Nucleus accumbens (tissue), 56 donors: ENCODE data around the gene LHFPL6.

Source experiments
- DNase-seq, 56 donors: peaks; one replicate each; lab custom pipeline; 2025; lab: John Stamatoyannopoulos, UW

Gene LHFPL6

DNA sequence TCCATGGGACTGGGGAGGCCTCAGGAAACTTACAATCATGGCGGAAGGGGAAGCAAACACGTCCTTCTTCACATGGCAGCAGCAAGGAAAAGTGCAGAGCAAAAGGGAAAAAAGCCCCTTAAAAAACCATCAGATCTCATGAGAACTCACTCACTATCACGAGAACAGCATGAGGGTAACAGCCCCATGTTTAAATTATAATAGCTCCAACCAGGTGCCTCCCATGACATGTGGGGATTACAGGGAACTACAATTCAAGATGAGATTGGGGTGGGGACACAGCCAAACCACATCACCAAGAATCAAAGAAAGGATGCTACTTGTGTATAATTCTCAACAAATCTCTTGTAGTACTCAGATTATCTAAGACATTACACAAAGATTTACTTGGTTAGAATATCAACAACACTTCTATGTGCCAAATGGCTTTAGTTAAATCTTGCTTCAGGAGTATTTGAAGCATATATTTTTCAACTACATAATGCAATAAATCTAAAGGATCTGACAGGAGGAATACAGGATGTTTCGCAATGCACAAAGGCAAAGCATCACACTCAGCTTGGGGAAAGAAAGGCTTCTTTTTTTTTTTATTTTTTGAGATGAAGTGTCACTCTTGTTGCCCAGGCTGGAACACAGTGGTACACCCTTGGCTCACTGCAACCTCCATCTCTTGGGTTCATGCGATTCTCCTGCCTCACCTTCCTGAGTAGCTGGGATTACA is 180.0 kb downstream of the LHFPL6 start:
- DNase-seq: no peak

DNA sequence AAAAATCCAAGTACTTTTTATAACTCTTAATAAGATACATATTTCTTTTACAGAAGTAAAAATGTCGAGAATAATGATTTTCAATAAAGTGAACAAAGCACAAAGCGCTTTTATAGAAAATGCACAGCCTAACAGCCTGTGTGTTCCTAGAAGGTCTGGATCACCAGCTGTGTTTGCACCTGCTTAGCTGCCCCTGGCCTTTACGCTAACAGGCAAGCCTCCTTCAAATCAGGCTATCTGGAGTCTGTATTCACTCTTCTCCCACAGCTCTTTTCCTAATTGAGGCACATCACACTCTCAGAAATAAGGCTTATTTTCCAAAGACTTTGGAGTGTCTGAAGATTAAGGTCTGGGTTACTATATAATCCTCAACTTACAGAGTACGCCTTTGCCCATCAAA is 183.1 kb downstream of the LHFPL6 start:
- DNase-seq: no peak

DNA sequence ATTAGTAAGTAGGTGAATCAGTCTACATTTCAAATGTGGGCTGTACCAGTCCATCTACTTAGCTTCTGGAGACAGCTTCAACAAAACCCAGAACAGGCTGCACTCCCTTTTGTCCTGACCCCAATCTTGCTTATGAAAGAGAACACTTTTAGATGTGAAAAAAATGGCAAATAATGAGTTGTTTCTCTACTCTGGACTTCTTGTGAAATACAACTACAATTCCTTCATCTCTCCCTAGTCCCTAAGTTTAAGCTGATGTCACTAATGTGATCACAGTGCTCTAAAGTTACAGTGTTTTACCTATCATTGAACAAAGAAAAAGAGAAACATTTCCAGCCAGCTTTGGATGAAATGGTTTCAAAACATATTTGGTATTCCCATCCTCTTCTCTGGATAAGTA is 183.9 kb downstream of the LHFPL6 start:
- DNase-seq: peak in 1 of 56 donors; percentile 3

DNA sequence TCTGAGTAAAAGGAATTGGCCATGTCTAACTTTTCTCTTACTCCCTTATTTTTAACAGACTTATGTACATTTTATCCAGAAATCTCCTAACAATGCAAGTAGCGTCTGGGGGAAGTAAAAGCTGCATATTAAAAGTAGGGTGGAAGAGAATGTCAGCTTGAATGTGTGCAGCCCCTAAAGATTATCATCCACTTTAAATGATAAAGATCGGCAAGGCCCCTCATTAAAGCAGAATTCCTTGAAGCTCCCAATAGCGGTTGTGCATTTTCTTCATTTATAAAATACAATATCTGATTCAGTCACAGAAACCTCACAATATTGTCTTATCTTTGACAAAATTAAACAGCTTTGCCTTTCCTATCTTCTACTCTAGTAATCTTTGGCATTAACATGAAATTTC is 184.6 kb downstream of the LHFPL6 start:
- DNase-seq: no peak

DNA sequence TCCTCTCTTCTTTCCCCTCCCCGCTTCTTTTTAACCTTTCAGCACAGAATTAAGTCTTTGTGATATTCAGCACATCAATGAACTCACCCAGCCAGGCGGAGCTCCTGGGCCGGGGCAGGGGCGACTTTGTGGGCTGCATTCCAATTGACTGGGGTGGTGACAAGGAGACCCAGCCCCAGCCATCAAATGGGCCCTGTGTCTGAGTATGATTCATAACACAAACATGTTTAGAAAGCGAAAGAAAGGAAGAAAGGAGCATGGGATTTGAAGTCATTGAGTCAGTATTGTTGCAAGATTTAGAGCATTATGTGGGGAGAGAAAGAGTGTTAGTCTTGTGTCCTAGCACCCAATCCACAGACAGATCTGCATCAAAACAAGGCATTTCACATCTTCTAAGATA is 185.3 kb downstream of the LHFPL6 start:
- peak in 17 of 56 donors; percentile 1 to 78 (median 8) for DNase-seq

DNA sequence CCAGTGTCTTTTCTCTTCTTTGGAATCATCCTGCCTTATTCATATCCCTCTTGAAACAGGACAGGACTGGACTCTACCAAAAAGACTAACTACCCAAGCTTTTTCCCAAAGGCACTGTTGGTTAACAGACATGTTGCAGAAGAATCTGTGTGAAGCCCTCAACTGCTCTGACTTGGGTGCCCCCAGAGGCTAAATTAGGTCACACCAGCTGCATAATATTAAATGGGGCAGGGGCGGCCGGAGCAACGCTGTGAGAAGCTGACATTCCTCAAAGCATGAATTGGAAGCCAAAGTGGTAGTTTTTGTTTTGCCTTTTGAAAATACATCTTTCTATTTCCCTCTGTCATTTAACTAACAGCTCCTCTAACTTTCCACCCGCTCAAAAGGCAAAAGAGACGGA is 185.9 kb downstream of the LHFPL6 start:
- peak in 18 of 56 donors; percentile 1 to 39 (median 6) for DNase-seq

DNA sequence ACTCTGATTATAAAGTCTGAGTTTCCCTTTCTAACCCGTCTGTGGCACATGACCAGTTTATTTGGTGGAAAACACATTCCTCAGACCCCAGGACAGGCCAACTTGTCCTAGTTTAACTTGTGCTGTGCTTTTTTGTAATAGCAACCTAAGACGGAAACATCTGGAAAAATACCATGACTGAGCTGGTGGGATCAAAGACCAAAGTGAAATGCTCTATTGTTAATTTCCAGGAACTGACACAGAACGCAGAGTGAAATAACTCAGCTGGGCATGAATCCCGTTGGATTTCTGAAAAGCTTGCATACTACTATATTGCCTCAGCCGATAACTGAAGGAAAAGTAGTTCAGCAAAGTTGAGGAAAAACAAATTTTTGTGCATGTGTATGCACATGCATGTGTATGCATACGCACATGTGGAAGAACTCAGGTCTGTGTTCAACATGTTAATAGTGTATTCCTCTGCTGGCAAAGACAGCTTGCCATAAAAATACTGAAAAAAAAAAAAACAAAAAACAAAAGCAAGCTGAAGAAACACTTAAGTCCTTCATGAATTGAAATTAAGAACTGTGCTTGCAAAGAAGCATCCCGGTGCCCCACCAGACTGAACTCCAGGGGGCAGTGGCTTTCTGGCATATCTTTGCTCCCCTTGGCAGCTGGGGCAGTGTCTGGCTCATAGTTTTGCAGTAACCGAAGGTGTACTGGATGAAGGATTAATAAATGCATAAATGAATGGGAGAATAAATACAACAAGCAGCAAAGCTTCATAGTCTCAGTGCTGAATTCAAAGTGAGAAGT is 187.8 kb downstream of the LHFPL6 start:
- peak in 36 of 56 donors; percentile 3 to 58 (median 26) for DNase-seq

DNA sequence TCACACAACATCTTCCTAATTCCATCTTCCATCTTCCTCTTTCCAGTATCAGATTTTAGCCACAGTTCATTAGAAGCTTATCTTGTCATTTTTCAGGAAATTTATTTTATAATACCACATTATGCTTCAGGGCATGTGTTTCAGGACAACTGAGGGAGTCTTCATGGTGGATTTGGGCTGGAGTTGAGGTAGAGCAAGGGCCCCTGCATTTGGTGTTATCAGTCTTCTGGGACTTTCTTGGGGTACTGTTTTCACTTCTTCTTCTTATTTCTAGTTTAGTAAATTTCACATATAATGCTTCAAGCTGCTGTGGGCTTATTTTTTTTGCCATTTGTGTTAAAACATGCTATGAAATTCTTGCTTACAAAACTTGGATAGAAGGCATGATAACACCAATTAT is 188.7 kb downstream of the LHFPL6 start:
- no peak for DNase-seq

DNA sequence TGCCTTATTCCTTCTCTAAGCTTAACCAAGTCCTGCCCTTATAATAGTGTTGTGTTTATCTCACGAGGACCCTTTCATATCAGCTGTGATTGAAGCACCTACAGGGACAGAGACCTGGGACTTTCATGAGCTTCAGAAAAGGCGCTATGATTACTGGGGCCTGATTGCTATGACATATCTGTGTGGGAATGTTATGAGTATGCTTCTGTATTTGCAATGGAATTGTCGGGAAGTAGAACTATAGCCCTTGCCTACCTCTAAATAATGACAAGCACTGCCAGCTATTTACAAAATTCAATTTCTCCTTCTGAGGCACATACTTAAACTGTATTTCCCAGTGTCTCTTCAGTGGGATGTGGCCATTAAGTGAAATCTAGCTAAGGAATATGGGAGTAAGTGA is 191.5 kb downstream of the LHFPL6 start:
- no peak for DNase-seq

DNA sequence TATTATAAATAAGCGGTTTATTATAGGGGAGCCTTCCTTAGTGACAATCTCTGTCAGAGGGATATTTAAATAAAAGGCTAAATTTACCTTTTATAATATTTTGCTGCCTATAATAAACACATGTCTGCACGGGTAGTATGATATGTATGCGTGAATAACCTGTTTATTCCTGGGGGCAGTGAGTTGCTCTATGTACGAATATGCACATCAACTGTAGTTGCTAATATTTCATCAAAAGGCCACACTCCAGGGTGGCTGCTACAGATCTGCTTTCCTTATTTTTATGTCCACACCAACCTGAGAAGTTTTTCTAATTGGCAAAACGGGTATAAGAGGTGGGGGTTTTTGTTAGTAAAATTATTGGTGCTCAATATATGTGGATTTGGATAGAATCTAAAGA is 192.0 kb downstream of the LHFPL6 start:
- DNase-seq: no peak

DNA sequence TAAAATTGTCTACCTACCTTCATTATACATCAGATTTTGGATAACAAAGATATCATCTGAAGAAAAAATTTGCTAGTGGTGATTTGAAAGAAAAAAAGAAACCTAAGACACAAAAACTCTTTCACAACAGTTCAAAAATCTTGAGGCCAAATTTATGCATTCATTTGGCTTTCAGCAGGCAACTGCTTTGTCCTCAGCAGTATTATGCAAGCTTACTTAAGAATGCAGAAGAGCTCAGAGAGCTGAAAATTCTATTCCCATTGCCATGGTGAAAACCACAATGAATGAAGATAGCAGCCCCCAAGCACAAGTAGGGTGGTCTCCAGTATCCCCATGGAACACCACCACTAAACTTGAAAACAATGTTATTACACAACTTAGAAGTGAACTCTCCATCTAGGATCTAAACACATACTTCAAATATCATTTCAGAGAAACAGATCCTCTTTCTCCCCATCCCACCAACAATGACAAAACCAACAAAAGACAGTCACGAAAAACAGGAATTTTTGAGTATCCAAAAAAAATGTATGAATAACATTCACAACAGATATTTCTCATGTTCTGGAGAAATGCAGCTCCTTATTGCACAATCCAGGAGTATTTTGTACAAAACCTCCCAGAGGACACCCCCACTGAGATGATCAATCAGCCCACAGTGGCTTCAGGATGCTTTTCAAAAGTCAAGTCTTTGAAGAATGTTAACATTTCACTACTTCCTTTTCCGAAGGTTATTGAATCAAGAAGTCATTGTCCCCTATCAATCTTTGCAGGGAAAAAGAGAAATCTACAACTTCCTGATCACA is 192.7 kb downstream of the LHFPL6 start:
- no peak for DNase-seq

DNA sequence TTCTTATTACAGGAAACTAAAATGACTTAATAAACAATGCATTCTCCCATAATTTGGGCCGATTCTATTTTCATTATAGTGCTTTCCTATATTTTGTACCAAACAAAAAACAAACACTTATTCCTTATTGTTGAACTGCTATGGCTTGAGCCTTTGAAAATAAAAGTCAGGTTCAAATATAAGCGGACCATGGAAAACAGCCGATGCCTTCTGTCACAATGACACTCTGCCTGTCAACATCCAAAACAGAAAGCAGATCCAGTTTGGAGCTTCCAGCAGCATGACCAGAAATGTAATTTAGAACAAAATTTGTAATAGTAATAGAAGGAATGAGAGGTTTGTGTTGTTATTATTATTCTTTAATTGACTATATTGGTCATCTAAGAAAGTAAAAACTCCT is 194.5 kb downstream of the LHFPL6 start:
- DNase-seq: no peak

DNA sequence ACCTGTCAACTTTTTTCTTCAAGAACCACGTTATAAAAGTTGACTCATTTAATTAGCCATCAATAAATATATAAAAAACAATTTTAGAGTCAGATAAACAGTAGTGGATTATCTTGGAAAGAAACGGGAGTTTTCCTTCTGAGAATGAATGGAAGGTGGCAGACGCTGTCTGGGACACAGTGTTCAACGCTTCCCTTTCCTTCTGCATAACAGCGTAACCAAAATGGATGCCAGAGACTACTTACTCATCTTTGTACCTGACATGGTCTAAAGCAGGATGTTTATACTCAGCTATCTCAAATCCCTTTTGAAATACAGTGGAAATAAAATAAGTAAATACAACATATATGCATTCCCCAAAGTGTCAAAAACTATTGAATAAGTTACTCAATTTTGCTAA is 195.2 kb downstream of the LHFPL6 start:
- DNase-seq: no peak

DNA sequence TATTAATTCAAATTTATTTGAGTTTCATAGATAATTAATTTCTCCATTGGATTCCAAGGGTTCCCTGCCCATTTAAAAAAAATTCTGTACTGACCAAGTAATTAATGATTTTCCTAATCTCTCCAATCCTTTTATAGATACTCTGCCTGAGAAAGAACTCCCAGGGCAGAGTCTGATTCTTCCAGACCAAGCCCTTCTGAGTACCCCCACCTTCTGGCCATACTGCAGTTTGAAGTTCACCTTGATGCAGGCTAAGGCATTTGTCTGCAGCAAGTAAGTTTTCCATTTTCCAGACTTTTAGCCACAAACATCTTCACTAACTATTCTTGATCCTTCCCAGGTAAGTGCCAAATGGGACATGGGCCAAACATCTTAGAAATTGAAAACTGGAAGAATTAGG is 195.9 kb downstream of the LHFPL6 start:
- DNase-seq: no peak

DNA sequence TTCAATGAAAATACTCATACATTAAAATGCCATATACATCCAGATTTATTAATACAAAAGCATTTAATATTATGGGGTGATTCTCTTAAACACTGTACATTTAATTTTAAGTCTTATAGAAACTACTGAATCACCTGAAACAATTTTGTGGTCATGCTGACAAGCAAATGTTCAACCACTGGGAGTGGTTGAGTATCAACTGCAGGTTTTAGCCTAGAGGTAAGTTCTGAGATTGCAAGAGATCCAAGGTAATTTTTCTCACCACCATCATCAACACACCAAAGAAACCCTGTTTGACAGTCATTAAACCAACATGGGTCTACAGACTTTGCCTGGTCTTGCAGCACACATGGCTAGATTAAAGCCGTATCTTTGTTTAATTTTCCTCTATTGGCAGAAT is 196.3 kb downstream of the LHFPL6 start:
- no peak for DNase-seq

DNA sequence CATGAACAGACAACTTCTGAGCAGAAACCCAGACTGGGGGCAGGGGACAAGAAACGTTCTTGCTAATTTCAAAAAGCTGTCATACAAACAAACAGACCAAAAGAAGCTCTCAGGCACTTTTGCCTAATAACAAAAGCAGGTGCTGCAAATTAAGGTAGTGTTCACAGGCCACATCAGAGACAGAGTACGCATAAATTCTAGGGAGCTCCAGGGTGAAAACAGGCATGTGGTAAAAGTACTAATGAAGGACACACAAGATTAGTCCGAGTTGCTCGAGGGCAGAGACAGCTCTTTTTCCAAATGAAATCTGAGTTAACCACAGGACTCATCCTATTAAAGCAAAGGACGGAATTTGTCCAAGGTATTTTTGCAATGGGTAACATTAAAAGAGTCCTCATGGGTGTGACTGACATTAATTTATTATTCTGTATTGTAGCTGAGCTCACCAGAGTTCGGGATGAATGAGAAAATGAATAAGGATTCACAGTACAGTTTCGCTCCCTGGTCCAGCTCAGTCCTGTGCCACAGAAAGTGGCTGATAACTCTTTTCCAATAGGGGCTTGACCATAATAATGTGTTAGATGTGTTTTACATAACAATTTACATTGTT is 197.3 kb downstream of the LHFPL6 start:
- DNase-seq: no peak

DNA sequence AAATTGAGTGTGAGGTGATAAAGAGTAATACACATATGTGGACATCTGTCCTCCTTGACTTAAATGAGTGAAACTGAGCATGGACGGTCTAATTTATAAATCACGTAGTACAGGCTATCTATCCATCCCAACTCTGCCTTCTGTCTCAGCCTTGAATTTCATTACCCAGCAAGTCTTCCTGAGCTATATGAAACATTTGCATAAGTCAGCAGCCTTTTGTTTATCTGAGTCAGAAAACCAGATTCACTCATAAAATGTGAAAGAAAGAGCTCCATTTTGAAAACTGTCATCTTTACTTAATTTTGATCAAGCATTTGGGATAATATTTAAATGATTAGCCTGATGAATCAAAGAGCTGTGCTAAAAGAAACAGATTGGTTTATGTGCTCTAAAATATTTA is 197.9 kb downstream of the LHFPL6 start:
- DNase-seq: no peak

DNA sequence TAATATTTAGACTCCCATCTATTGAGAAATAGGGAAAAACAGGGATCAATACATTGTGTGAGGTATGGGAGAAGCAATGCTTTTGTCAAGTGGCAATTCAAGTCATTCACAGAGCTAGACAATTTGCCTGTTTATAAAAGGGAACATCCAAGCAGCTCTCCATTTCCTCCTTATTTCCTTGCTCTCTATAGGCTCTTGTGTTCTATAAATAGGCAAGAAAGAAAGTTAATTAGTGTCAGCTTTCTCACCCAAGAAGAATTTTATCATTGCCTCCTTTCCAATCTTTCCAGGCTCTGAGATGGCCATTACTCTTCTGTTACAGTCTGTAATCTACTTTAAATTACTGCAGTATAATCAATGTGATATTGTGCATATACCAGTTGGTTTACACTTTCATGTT is 199.9 kb downstream of the LHFPL6 start:
- no peak for DNase-seq

DNA sequence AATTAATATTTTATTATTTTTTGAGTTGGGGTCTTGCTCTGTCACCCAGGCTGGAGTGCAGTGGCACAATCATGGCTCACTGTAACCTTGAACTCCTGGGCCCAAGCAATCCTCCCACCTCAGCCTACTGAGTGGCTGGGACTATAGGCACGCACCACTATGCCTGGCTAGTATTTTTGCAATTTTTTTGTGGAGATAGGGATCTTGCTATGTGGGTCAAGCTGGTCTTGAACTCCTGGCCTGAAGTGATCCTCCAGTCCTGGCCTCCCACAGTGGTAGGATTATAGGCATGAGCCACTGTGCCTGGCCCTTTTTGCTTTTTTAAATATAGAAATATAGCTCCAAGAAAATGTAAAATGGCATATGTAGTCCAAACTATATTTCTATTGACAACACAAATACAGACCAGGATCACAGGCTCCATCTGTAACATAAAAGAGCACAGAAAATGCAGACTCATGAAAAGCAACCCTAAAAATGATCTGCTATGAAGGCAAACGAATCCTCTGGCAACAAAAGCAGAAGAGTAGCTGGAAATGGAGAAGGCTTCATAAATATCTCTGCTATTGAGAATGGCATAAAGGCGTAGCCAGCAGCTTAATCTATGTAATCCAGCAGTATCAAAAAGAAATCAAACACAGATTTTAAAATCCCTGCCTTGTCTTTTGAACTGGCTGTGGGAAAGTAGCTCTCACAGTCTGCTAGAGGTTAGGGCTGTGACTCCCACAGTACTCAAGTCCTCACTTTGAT is 200.6 kb downstream of the LHFPL6 start:
- no peak for DNase-seq

DNA sequence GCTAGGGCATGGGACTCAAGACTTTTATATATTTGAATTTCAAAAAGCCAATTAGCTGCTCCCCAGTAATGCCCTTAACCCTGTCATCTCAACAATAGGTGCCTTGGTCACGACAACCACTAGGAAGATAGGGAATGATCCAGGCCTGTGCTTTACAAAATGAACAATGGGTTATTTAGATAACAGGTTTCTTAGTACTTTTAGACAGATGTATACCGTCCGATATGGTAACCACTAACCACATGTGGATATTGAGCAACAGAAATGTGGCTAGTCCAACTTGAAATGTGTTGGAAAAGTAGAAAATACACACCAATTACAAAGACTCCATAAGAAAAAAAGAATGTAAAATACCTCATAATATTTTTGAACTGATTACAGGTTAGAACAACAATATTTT is 201.2 kb downstream of the LHFPL6 start:
- DNase-seq: no peak
